ENCODE results near the gene CDC6. TPM values are rescaled to one million over a fixed set of nuclear protein-coding genes. Genes with fewer than 3 reads are reported as not detected.

Gene CDC6
- total RNA-seq, 1 experiment from 2014 or later, result 96.8 TPM

- intact Hi-C loops (cut with micrococcal nuclease), result no loop called here
- H3K9me3 Mint-ChIP-seq (ENCODE audit: unreplicated experiment), result no peaks in the 10 kb centered on the region
- no peaks in the 10 kb centered on the region for H3K27me3 Mint-ChIP-seq (ENCODE audit: insufficient read depth, unreplicated experiment)
- BruUV-seq (replicated peaks), result no TSS peak
- H3K27ac Mint-ChIP-seq (ENCODE audit: low read depth, unreplicated experiment), result peak overlapping the region; percentile 11
- H3K36me3 Mint-ChIP-seq (ENCODE audit: insufficient read depth, unreplicated experiment), result peaks cover 92% of the 10 kb centered on the region
- POLR2A ChIA-PET, result no interaction called here
- no peak overlapping the region for H3K4me3 Mint-ChIP-seq (ENCODE audit: unreplicated experiment)
- H3K4me1 Mint-ChIP-seq (ENCODE audit: insufficient read depth, unreplicated experiment), result peaks cover 1% of the 10 kb centered on the region
- CTCF ChIA-PET, result no interaction called here
- no peak for TF ChIP-seq CTCF (IDR thresholded peaks at IDR 0.05; ENCODE audit: unreplicated experiment)
- DNase-seq (ENCODE audit: unreplicated experiment), result no peak
Measured at GRCh38 chr17:40278414-40278813, 9.3 kb upstream of the CDC6 start.

- Mint-ChIP-seq H3K36me3 (ENCODE audit: insufficient read depth, unreplicated experiment) (peaks cover 82% of the 10 kb centered on the region), H3K27me3 (ENCODE audit: insufficient read depth, unreplicated experiment) (no peaks in the 10 kb centered on the region), H3K9me3 (ENCODE audit: unreplicated experiment) (no peaks in the 10 kb centered on the region), H3K27ac (ENCODE audit: low read depth, unreplicated experiment) (no peak overlapping the region), H3K4me3 (ENCODE audit: unreplicated experiment) (no peak overlapping the region), H3K4me1 (ENCODE audit: insufficient read depth, unreplicated experiment) (peaks cover 10% of the 10 kb centered on the region)
- no peak for DNase-seq (ENCODE audit: unreplicated experiment)
- POLR2A ChIA-PET, result interaction anchor here (0.6 kb wide), 1 partner anchor 85 kb away, joined by 4 read pairs; no protein-coding TSS in a partner anchor
- BruUV-seq (replicated peaks), result no TSS peak
- no peak for TF ChIP-seq CTCF (IDR thresholded peaks at IDR 0.05; ENCODE audit: unreplicated experiment)
- CTCF ChIA-PET, result interaction anchor here (0.6 to 1.0 kb wide), 2 partner anchors 20 to 190 kb away, joined by 3 to 4 read pairs; no protein-coding TSS in a partner anchor
- intact Hi-C loops (cut with micrococcal nuclease), result no loop called here
Measured at GRCh38 chr17:40279402-40279801, 8.3 kb upstream of the CDC6 start.

GRCh38 chr17:40281663-40282062 is 6.0 kb upstream of the CDC6 start:
- H3K9me3 Mint-ChIP-seq (ENCODE audit: unreplicated experiment), result no peaks in the 10 kb centered on the region
- no peak overlapping the region for H3K27ac Mint-ChIP-seq (ENCODE audit: low read depth, unreplicated experiment)
- BruUV-seq (replicated peaks), result no TSS peak
- intact Hi-C loops (cut with micrococcal nuclease), result loop anchor here (2.0 kb wide), 1 partner anchor 63 kb away; the partner anchor contains the start of gene WIPF2
- ChIA-PET POLR2A (no interaction called here), CTCF (interaction anchor here (0.8 to 0.9 kb wide), 3 partner anchors 8 to 88 kb away, joined by 3 to 4 read pairs (median 3); no protein-coding TSS in a partner anchor)
- H3K4me1 Mint-ChIP-seq (ENCODE audit: insufficient read depth, unreplicated experiment), result peaks cover 10% of the 10 kb centered on the region
- no peak for DNase-seq (ENCODE audit: unreplicated experiment)
- H3K36me3 Mint-ChIP-seq (ENCODE audit: insufficient read depth, unreplicated experiment), result peaks cover 61% of the 10 kb centered on the region
- no peaks in the 10 kb centered on the region for H3K27me3 Mint-ChIP-seq (ENCODE audit: insufficient read depth, unreplicated experiment)
- TF ChIP-seq CTCF (IDR thresholded peaks at IDR 0.05; ENCODE audit: unreplicated experiment), result no peak
- no peak overlapping the region for H3K4me3 Mint-ChIP-seq (ENCODE audit: unreplicated experiment)

GRCh38 chr17:40283662-40284061 is 4.0 kb upstream of the CDC6 start:
- BruUV-seq (replicated peaks), result no TSS peak
- Mint-ChIP-seq H3K36me3 (ENCODE audit: insufficient read depth, unreplicated experiment) (peaks cover 53% of the 10 kb centered on the region), H3K4me1 (ENCODE audit: insufficient read depth, unreplicated experiment) (peaks cover 19% of the 10 kb centered on the region), H3K27ac (ENCODE audit: low read depth, unreplicated experiment) (peak overlapping the region; percentile 37), H3K27me3 (ENCODE audit: insufficient read depth, unreplicated experiment) (no peaks in the 10 kb centered on the region), H3K9me3 (ENCODE audit: unreplicated experiment) (no peaks in the 10 kb centered on the region), H3K4me3 (ENCODE audit: unreplicated experiment) (peak overlapping the region; percentile 64)
- ChIA-PET POLR2A (interaction anchor here (0.6 to 3.9 kb wide), 27 partner anchors 13 to 1405 kb away, joined by 3 to 35 read pairs (median 4); partner anchors contain the start of genes CASC3, CDK12, NR1D1 and WIPF2), CTCF (interaction anchor here (0.7 to 2.5 kb wide), 9 partner anchors 8 to 208 kb away, joined by 3 to 13 read pairs (median 4); no protein-coding TSS in a partner anchor)
- TF ChIP-seq CTCF (IDR thresholded peaks at IDR 0.05; ENCODE audit: unreplicated experiment), result no peak
- intact Hi-C loops (cut with micrococcal nuclease), result loop anchor here (2.0 kb wide), 1 partner anchor 65 kb away; the partner anchor contains the start of gene WIPF2
- DNase-seq (ENCODE audit: unreplicated experiment), result peak; percentile 74

Measured in MCF 10A (cell line).